HTR-8/SVneo (cell line): ENCODE measurements around the gene AKR1C8.
"Not testable (repeated sequence)": the region's sequence is repeated elsewhere in the genome, so short reads cannot be mapped to it uniquely, and the experiment has no call there.

ENCODE experiments used
- DNase-seq: peaks from one replicate; pipeline ENCODE4 v3.0.0; 2011; ENCODE audit warnings: low spot score, mixed read lengths; ENCODE audit not compliant: insufficient read length
- FAIRE-seq: peaks from 2 replicates; lab custom pipeline; 2011; peaks lifted over from hg19 to GRCh38; lab: Jason Lieb, UNC

Gene AKR1C8

DNA sequence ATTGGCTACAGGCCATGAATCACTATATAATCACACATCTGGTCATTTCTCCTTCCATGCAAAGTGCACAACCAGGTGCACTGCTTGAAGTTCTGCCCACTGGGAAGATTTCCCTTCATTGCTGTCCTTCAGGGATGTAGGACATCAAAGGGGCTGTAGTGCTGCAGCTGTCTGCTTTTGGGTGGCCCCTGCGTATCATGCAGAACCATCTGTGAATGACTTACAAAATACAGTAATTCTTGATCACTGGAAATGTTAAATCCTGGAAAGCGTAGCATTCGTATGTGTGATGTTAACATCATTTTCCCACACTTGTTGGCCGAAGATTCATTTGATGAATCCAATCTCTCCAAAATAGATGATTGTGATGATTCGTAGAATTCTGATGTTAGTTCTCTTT lies 68.3 kb downstream of the AKR1C8 start:
- FAIRE-seq (no peak), DNase-seq (no peak)

DNA sequence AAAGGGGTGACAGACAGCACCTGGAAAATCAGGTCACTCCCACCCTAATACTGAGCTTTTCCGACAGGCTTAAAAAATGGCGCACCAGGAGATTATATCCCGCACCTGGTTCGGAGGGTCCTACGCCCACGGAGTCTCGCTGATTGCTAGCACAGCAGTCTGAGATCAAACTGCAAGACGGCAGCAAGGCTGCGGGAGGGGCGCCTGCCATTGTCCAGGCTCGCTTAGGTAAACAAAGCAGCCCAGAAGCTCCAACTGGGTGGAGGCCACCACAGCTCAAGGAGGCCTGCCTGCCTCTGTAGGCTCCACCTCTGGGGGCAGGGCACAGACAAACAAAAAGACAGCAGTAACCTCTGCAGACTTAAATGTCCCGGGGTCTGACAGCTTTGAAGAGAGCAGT lies 75.1 kb downstream of the AKR1C8 start:
- DNase-seq, FAIRE-seq: not testable (repeated sequence)

DNA sequence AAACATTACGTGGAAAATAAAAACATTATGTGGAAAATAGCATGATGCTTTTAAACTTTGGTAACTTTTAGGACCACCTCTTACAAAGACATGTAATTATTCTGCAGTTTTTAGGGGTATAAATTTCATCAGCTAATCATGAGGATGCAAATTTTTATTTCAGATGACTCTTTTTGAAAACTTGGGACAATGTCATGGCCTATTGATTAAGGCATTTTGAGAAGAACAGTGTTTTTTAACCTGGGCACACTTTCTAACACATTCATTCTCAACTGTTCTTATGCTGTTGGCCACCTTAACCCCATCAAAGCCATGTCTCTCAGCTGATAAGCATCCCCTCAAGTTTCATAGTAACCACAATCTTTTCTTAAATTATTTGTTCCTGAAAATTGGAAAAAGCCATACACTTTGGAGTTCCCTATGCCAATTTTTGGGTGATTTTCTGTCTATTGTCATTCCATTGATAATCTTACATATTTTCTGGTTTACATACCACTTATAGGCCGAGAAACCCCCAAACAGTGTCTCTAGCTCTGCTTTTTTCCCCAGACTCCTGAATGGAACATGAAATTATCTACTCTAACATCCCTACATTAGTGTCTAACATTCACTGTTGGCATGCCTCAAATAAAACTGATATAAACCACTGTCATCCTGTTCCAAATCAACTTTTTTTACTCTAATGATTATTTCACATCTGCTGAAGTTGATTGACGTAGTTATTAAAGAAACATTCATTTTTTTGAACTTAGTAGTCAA lies 76.1 kb downstream of the AKR1C8 start:
- FAIRE-seq (no peak), DNase-seq (no peak)

GRCh38 chr10:5107860-5108526 lies 77.0 kb downstream of the AKR1C8 start:
- DNase-seq (no peak), FAIRE-seq (no peak)

DNA sequence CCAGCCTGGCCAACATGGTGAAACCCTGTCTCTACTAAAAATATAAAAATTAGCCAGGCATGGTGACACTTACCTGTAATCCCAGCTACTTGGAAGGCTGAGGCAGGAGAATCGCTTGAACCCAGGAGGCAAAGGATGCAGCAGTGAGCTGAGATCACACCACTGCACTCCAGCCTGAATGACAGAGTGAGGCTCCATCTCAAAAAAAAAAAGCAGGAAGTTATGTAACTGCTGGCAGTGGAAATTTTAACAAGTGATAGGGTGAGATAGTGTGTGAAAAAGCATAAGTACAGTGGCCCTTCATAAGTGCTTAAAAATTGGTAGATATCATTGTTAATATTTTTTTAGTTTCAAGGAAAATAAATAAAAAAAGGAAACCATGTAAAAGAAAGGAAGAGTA lies 78.4 kb downstream of the AKR1C8 start:
- FAIRE-seq (no peak), DNase-seq (no peak)

DNA sequence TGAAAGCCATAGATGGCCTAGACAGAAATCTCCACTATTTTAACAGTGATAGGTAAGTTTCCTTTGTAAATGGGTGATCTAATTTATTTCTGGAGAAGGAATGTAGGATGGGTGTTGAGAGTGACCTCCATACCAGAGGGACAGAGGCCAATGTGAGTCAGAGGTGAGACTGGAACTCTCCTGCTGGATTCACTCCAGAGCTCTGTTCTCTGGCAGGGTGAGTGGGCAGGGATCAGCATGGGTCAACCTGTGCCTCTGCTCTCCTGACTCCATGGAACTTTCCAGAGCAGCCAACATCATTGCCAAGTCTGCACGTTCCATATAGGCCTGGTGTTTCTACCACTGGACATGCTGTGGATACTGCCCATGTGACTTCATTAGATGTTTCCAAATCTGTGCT lies 79.3 kb downstream of the AKR1C8 start:
- DNase-seq, result no peak
- FAIRE-seq, result no peak
